AG04450 (cell line): ENCODE results near the gene ZNF672. TPM values are rescaled to one million over a fixed set of nuclear protein-coding genes. Genes with fewer than 3 reads are reported as not detected.

Experiments
- CTCF ChIA-PET: fragments of 300-600, 350-600 bp; formaldehyde crosslinking; extraction: SDS; loops from one replicate; lab custom pipeline; 2022; ENCODE audit warnings: antibody characterized with exemption, inconsistent platforms; lab: Charles Lee
- POLR2A ChIA-PET: fragments of 350-600 bp; formaldehyde crosslinking; extraction: SDS; loops from one replicate; lab custom pipeline; 2021; ENCODE audit warnings: antibody characterized with exemption, inconsistent platforms; lab: Yijun Ruan, JAX
- DNase-seq: peaks from one replicate; pipeline ENCODE4 v3.0.0-alpha.2; 2011; ENCODE audit warnings: low read depth, low spot score
- H3K27ac ChIP-seq: one replicate; pipeline ENCODE4 v1.5.1; 2012; ENCODE audit warnings: low read depth, low read length, control low read depth
- H3K27me3 ChIP-seq: one replicate; pipeline ENCODE4 v1.6.0; 2012; ENCODE audit warnings: low read length; ENCODE audit not compliant: control insufficient read depth, insufficient read depth
- H3K4me3 ChIP-seq: 2 replicates; pipeline ENCODE4 v1.5.1; 2011; ENCODE audit warnings: mild to moderate bottlenecking, low read depth, low read length, control low read depth
- H3K9me3 ChIP-seq: 2 replicates; pipeline ENCODE4 v1.5.1; 2012; ENCODE audit warnings: low read length; ENCODE audit not compliant: control insufficient read depth, insufficient read depth
- polyA plus RNA-seq: library from polyadenylated mRNA; depleted of rRNA; stranded (reverse); fragments of >200 nt; gene quantifications from 2 replicates; pipeline ENCODE4 v1.2.3, GENCODE V29; 2011
- TF ChIP-seq, protein P1 (sequence below): IDR thresholded peaks from 2 replicates; pipeline ENCODE4 v1.5.1; 2011; ENCODE audit warnings: low read depth, low read length, control low read depth, inconsistent platforms

Gene ZNF672
- polyA plus RNA-seq, 1 experiment, result 9.1 TPM

- POLR2A ChIA-PET, result no interaction called here
- CTCF ChIA-PET, result no interaction called here
These were observed 25.2 kb downstream of the ZNF672 start for GRCh38 chr1:248862998-248863881.

GRCh38 chr1:248871837-248872401 is 33.9 kb downstream of the ZNF672 start:
- DNase-seq, result no peak
- ChIA-PET POLR2A (interaction anchor here (1.7 kb wide), 1 partner anchor 46 kb away, joined by 7 read pairs; the partner anchor contains the start of gene SH3BP5L), CTCF (interaction anchor here (1.6 kb wide), 1 partner anchor 30 kb away, joined by 4 read pairs; no protein-coding TSS in a partner anchor)
- Histone ChIP-seq H3K4me3 (peak overlapping the region; percentile 44), H3K9me3 (no peaks in the 10 kb centered on the region; the same call in 1 of the 2 replicates), H3K27me3 (no peaks in the 10 kb centered on the region), H3K27ac (peak overlapping the region; percentile 39)
- TF ChIP-seq, protein P1, sequence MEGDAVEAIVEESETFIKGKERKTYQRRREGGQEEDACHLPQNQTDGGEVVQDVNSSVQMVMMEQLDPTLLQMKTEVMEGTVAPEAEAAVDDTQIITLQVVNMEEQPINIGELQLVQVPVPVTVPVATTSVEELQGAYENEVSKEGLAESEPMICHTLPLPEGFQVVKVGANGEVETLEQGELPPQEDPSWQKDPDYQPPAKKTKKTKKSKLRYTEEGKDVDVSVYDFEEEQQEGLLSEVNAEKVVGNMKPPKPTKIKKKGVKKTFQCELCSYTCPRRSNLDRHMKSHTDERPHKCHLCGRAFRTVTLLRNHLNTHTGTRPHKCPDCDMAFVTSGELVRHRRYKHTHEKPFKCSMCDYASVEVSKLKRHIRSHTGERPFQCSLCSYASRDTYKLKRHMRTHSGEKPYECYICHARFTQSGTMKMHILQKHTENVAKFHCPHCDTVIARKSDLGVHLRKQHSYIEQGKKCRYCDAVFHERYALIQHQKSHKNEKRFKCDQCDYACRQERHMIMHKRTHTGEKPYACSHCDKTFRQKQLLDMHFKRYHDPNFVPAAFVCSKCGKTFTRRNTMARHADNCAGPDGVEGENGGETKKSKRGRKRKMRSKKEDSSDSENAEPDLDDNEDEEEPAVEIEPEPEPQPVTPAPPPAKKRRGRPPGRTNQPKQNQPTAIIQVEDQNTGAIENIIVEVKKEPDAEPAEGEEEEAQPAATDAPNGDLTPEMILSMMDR, result no peak

More at GRCh38 chr1:248862998-248863881, 25.2 kb downstream of the ZNF672 start:
- peak overlapping the region; percentile 21 for H3K27ac ChIP-seq
- H3K9me3 ChIP-seq, result no peaks in the 10 kb centered on the region; the same call in 1 of the 2 replicates
- TF ChIP-seq, protein P1, result no peak
- no peaks in the 10 kb centered on the region for H3K27me3 ChIP-seq
- H3K4me3 ChIP-seq, result peak overlapping the region; percentile 75
- no peak for DNase-seq

- TF ChIP-seq, protein P1, result no peak
- H3K4me3 ChIP-seq, result peak overlapping the region; percentile 84
- peak overlapping the region; percentile 93 for H3K27ac ChIP-seq
- H3K27me3 ChIP-seq, result no peaks in the 10 kb centered on the region
- no peaks in the 10 kb centered on the region for H3K9me3 ChIP-seq
- POLR2A ChIA-PET, result interaction anchor here (1.0 to 1.7 kb wide), 3 partner anchors 14 to 47 kb away, joined by 3 to 8 read pairs (median 7); partner anchors contain the start of genes SH3BP5L, ZNF672 and ZNF692
- CTCF ChIA-PET, result interaction anchor here (0.9 to 1.6 kb wide), 3 partner anchors 14 to 36 kb away, joined by 3 to 4 read pairs (median 3); partner anchors contain the start of gene ZNF692
- no peak for DNase-seq
These were observed 34.9 kb downstream of the ZNF672 start for GRCh38 chr1:248872752-248873408.

- peak; percentile 94 for DNase-seq
- Histone ChIP-seq H3K9me3 (no peaks in the 10 kb centered on the region), H3K4me3 (peak overlapping the region; percentile 84), H3K27me3 (no peaks in the 10 kb centered on the region), H3K27ac (peak overlapping the region; percentile 93)
- POLR2A ChIA-PET, result interaction anchor here (1.0 to 1.7 kb wide), 3 partner anchors 15 to 48 kb away, joined by 3 to 8 read pairs (median 7); partner anchors contain the start of genes SH3BP5L, ZNF672 and ZNF692
- TF ChIP-seq, protein P1, result peak; percentile 19; the same call in 1 of the 2 replicates
- CTCF ChIA-PET, result interaction anchor here (0.9 to 1.6 kb wide), 4 partner anchors 15 to 35 kb away, joined by 3 to 6 read pairs (median 4); partner anchors contain the start of gene ZNF692
These were observed 35.5 kb downstream of the ZNF672 start for GRCh38 chr1:248873409-248873992.
